ENCODE measurements around the gene PDS5B. TPM values are rescaled to one million over a fixed set of nuclear protein-coding genes. Genes with fewer than 3 reads are reported as not detected.

PDS5B gene
- total and polyA plus RNA-seq, 2 of the 8 experiments (the other 6 are each of a cell fraction or from before 2014, with no cell fraction given) = 5.5 to 54.6 TPM

- Histone ChIP-seq H3K9ac (replicated peaks in 1 of 4; ENCODE audit: extremely low read depth in 1 of 4, low read depth in 3 of 4, low read length in 3 of 4) (no peak overlapping the region), H3K4me1 (replicated peaks in 1 of 4; ENCODE audit: control insufficient read depth in 3 of 4, insufficient read depth in 4 of 4, low read length in 3 of 4) (peaks cover 0 to 5% (median 2%) of the 10 kb centered on the region in 4 experiments; a peak in 4 of 7 replicates), H3K56ac (replicated peaks; ENCODE audit: insufficient read length, low read depth, low read length) (no peak overlapping the region), H3K23me2 (ENCODE audit: low read depth, low read length) (no peaks in the 10 kb centered on the region), H2BK15ac (ENCODE audit: low read length) (no peak overlapping the region), H2AFZ (ENCODE audit: low read length) (no peak overlapping the region), H2BK12ac (ENCODE audit: low read depth, low read length) (no peak overlapping the region), H3K4ac (replicated peaks; ENCODE audit: insufficient read length, low read depth, low read length) (no peak overlapping the region), H2AK5ac (ENCODE audit: low read depth, low read length) (no peak overlapping the region), H3K79me2 (ENCODE audit: control insufficient read depth in 1 of 2, insufficient read depth in 2 of 2, low read length in 2 of 2) (peaks cover 7 to 99% of the 10 kb centered on the region in 2 experiments; a peak in 3 of 4 replicates), H4K20me1 (replicated peaks in 1 of 2; ENCODE audit: control insufficient read depth in 1 of 2, insufficient read depth in 2 of 2, low read length in 2 of 2) (peaks cover 8 to 9% of the 10 kb centered on the region in 2 experiments), H3K14ac (ENCODE audit: insufficient read length) (no peak overlapping the region), H3K27me3 (replicated peaks in 1 of 4; ENCODE audit: control insufficient read depth in 3 of 4, extremely low read depth in 1 of 4, insufficient read depth in 3 of 4, low read length in 3 of 4) (no peaks in the 10 kb centered on the region), H4K91ac (replicated peaks; ENCODE audit: insufficient read length, low read length) (no peak overlapping the region), H3K4me2 (ENCODE audit: insufficient read depth in 1 of 2, low read depth in 2 of 2, low read length in 2 of 2) (no peak overlapping the region), H3K36me3 (ENCODE audit: control insufficient read depth in 2 of 4, insufficient read depth in 4 of 4, low read length in 3 of 4) (0 out of 8 replicates have a peak, but pooled peaks cover 0 to 2% (median 0%) of the 10 kb centered on the region in 4 experiments), H4K8ac (ENCODE audit: extremely low read depth, insufficient read depth, low read length) (no peak overlapping the region), H3K9me3 (ENCODE audit: insufficient read depth in 2 of 2, low read depth in 1 of 2, low read length in 1 of 2) (peaks cover 15 to 16% of the 10 kb centered on the region in 2 experiments), H3K23ac (ENCODE audit: insufficient read length) (no peak overlapping the region), H4K5ac (ENCODE audit: insufficient read length, low read depth, low read length) (no peak overlapping the region), H3K18ac (ENCODE audit: extremely low read depth, low read length) (no peak overlapping the region), H3K79me1 (ENCODE audit: low read depth, low read length) (peaks cover 5% of the 10 kb centered on the region), H2BK120ac (replicated peaks; ENCODE audit: low read depth, low read length) (no peak overlapping the region), H2BK20ac (ENCODE audit: low read length) (no peak overlapping the region), H3K4me3 (ENCODE audit: extremely low read depth in 1 of 4, insufficient read depth in 2 of 4, low read depth in 3 of 4, low read length in 4 of 4) (no peak overlapping the region), H3K27ac (ENCODE audit: low read depth, low read length) (no peak overlapping the region), H2BK5ac (ENCODE audit: low read depth, low read length) (no peak overlapping the region)
- FAIRE-seq = no peak
- ChIA-PET CTCF (ENCODE audit: partially characterized antibody) (interaction anchor here (0.9 to 2.0 kb wide), 6 partner anchors 8 to 44 kb away, joined by 3 to 12 read pairs (median 5); no protein-coding TSS in a partner anchor), POLR2A (ENCODE audit: partially characterized antibody) (no interaction called here)
- DNase-seq (ENCODE audit: low read depth in 1 of 2, low spot score in 2 of 2) = no peak
- TF ChIP-seq SIN3A (conservative IDR thresholded peaks at IDR 0.05 in 1 of 2, IDR thresholded peaks at IDR 0.05 in 1 of 2; ENCODE audit: low read depth in 1 of 2, low read length in 2 of 2) (no peak), ZNF274 (IDR thresholded peaks at IDR 0.05; ENCODE audit: borderline replicate concordance, extremely low read depth, low read length) (no peak), NRF1 (IDR thresholded peaks at IDR 0.05; ENCODE audit: low read depth, low read length) (no peak), JUN (IDR thresholded peaks at IDR 0.05; ENCODE audit: low read depth, low read length) (no peak), KDM1A (IDR thresholded peaks at IDR 0.05; ENCODE audit: borderline replicate concordance, low read length) (no peak)
- WGBS, 2 experiments (ENCODE audit: extremely low coverage in 1 of 2, insufficient coverage in 1 of 2, insufficient read length in 1 of 2, insufficient replicate concordance in 2 of 2, low coverage in 1 of 2, low lambda C conversion rate in 2 of 2, missing lambda C conversion rate in 1 of 2) = 92% methylated on average over 1 of the region's 1 CpG; no CpG with 5 or more reads in 1 of the 2 experiments
Measured at GRCh38 chr13:32624441-32624840, 38.2 kb downstream of the PDS5B start.

All from H1 (cell line).